ENCODE results near the gene DNAJC19.
"Not testable (repeated sequence)": the region's sequence is repeated elsewhere in the genome, so short reads cannot be mapped to it uniquely, and the experiment has no call there.

DNAJC19 gene

DNA sequence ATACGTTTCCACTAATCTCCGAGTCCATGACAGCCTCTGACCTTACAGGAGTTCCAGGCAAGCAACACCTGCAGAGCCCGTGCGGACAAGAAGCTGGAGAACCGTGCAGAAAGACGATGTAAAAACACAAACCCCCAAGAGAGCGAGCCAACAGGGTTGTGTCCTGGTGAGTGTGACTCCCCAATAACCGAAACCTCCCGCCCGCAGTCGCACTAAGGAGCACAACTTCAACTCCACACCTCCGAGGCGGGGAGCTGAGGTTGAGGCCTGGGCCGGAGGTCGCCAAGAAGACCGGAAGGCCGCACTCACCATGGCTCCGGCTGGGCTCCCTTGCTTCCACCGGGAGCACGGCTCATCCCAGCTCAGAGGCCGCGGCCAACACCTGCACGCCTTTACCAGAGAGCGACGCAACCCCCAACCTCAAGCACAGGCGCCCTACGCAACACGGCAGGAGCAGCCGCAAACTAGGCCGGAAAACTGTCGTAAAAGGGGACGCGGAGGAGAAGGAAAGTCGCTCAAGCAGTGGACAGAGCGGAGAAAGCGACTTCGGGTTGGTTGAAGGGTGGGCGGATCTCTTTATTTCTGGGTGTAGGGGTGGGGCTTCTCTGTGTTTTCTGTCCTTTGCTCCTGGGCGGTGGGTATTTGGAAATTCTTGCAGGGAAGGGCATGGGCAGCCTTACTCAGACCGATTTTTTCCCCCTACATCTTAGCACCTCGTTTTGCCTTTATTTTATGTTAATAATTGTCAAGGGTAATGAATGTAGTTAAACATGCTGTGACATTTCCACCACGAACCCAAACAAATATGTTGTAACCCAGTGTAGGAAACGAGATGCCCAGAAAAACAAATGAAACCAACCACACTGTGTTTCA, at the start of gene DNAJC19:
DNAJC19 (minus strand) TSS at position 446 of the 873 bp plus-strand sequence; CDS start at position 312, 134 bp downstream.
- peak; percentile 25 for DNase-seq

DNA sequence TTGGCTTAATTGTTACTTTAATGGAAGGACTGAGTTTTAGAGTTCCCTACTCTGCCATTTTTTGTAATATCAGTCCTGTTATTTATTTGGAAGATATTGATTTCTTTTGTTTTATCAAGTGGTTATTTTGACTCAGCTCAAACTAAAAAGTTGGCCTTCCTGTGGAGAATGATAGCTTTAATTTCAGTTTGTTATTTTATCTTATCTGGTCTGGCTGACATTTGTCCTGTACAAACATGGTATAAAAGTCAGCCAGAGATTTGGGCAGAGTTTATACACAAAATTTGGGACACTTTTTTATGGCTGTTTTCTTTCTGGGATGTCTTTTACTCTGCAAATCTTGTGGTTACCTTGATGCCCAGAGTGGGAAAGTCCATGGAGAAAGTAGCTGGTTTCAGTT, 41.4 kb upstream of the DNAJC19 start:
- DNase-seq = no peak

DNA sequence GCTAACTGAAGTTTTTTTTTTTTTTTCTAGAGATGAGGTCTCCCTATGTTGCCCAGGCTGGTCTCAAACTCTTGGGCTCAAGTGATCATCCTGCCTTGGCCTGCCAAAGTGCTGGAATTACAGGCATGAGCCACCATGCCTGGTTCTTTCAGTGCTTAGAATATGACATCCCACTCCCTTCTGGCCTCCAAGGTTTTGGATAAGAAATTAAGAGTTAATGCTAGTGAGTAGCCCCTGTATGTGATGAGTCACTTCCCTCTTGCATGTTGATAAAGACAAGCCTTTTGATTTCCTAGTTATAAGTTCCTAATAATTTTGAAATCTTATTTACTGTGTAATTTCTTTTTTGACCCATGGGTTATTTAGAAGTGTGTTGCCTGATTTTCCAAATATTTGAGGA, 35.7 kb upstream of the DNAJC19 start:
- DNase-seq = no peak

DNA sequence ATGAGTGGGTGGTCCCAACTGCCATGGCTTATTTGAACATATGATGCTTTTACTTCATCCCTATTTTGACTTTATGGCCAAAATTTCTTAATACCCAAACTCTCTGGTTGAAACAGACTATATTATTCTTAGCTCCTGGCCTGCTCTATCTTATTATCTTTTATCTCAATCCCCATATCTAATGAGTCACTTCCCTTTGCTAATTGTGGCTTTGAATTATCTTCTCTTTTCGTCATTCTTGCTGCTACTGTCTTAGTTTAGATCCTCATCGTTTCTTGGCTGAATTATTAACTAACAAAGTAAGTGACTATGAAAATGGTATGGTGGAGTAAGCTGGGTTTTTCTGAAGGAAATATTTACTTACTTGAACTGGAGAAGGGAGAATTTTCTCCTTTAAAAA, 28.2 kb upstream of the DNAJC19 start:
- no peak for DNase-seq

DNA sequence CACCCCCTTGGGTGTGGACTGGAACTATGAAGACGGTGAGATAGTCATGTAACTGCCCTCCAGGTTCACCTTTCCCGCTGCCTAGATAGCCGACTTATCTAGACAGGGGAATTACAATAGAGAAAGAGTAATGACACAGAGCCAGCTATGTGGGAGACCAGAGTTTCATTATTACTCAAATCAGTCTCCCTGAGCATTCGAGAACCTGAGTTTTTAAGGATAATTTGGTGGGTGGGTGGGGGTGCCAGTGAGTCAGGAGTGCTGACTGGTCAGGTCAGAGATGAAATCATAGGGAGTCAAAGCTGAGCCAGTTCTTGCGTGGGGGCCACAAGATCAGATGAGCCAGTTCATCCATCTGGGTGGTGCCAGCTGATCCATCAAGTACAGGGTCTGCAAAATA, 19.7 kb upstream of the DNAJC19 start:
- no peak for DNase-seq

DNA sequence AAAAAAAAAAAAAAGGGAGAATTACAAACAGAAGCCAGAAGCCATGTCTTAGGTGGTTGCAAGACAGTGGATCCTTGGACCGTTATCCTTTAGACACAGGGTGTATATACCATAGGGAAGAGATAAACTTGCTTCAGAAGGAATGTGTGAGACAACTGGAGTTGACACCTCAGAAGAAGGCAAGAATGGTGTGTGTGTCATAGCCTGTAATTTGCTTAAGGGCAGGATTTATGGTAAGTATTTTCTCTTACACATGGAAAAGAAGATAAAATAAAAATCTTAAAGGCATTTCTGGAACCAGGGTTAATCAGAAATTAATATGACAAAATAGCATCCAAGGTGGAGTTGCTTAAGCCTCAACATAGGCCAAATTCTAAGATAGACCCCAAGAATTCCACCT, 19.3 kb upstream of the DNAJC19 start:
- no peak for DNase-seq

DNA sequence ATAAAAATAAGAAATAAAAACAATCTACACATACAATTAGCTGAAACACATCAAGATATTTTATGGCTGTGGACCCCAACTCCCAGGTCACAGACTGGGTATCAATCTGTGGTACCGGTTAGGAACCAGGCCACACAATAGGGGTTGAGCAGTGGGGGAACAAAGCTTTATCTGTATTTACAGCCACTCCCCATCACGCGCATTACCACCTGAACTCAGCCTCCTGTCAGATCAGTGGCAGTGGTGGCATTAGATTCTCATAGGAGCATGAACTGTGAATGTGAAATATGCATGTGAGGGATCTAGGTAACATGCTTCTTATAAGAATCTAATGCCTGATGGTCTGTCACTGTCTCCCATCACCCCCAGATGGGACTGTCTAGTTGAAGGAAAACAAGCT, 17.7 kb upstream of the DNAJC19 start:
- no peak for DNase-seq

DNA sequence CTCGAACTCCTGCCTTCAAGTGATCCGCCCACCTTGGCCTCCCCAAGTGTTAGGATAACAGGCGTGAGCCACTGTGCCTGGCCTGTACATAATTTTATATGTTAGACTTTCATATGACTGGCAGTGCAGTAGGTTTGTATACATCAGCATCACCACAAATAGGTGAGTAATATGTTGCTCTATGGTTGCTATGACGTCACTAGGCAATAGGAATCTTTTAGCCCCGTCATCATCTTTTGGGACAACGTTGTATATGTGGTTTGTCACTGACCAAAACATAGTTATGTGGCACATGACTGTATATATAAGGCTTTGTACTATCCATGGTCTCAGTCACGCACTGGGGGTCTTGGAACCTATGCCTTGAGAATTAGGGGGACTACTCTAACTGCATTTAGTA, 17.0 kb upstream of the DNAJC19 start:
- DNase-seq = no peak

DNA sequence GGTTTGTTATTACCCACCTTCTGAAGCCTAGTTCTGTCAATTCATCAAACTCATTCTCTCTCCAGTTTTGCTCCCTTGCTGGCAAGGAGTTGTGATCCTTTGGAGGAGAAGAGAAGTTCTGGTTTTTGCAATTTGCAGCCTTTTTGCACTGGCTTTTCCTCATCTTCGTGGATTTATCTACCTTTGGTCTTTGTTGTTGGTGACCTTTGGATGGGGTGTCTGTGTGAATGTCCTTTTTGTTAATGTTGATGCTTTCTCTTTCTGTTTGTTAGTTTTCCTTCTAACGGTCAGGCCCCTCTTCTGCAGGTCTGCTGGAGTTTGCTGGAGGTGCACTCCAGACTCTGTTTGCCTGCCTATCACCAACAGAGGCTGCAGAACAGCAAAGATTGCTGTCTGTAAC, 13.9 kb upstream of the DNAJC19 start:
- not testable (repeated sequence) for DNase-seq

DNA sequence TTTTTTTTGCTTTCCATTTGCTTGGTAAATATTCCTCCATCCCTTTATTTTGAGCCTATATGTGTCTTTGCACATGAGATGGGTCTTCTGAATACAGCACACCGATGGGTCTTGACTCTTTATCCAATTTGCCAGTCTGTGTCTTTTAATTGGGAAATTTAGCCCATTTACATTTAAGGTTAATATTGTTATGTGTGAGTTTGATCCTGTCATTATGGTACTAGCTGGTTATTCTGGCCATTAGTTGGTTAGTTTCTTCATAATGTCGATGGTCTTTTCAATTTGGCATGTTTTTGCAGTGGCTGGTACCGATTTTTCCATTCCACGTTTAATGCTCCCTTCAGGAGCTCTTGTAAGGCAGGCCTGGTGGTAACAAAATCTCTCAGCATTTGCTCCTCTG, 12.8 kb upstream of the DNAJC19 start:
- DNase-seq = not testable (repeated sequence)

DNA sequence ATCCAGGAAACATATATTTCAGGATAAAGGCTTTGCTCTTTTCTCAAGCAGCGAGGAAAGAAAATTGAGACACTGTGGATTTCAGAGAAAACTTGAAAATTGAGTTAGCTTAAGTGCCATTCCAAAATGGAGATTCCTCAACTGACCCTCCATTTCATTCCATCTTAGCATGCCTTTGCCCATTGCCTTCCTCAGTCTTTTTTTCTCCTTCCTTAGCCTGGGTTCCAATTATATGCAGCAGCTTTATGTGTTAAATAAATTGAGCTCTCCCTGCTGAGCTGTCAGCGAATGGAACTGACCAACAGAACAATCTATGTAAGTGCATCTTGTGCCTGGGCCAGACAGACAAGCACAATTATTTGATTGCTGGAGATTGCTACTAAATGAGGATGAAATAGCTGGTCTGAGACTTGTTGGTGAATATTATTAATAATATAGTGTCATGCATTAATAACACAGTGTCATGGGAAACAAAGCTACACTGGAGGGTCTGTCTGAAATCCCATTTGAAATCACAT, 6.9 kb upstream of the DNAJC19 start:
- DNase-seq = no peak

DNA sequence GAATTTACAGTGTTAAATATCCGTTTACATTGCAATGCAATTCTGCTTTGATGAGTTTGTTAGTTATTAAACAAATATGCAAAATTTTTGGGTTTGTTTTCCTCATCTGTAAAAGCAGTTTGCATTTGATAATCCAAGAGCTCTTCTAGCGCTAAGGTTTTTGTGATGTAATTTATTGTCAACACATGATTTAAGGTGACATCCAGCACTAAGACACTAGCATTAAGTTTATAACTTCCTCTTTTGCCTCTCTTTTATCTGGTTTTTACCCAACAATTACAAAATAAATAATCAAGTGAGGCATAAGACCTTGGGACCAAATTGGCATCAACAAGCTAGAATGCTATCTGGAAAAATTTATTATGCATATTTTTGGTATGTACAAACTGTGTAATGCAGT, 969 bp upstream of the DNAJC19 start:
- no peak for DNase-seq

DNA sequence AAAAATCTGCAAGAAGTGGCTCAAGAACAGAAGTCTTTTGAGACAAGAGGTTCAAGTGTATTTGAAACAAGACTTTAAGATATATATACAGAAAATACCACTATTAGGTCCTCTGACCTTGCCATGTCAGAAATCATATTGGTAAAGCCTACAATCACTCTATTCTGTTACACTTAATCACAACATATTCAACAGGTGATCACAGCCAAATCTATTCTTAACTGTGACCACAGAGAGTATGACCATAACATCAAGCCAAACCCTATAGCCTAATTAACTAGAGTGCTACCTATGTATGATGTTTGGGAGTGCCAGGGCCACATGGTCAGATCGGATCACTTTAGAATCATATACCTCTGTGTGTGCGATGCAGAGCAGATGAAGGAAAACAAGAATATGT, 2.2 kb downstream of the DNAJC19 start:
- DNase-seq = no peak

DNA sequence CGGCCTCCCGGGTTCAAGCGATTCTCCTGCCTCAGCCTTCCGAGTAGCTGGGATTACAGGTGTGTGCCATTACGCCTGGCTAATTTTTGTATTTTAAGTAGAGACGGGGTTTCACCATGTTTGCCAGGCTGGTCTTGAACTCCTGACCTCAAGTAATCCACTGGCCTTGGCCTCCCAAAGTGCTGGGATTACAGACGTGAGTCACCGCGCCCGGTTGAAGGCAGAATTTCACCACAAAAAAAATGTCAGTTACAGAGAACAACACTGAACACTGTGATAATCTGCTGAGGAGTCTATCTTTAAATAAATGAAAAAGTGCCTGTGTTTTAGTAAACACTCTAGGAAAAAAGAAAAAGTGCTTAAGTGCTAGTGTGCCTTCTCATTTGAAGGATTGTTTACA, 3.2 kb downstream of the DNAJC19 start:
- not testable (repeated sequence) for DNase-seq

DNA sequence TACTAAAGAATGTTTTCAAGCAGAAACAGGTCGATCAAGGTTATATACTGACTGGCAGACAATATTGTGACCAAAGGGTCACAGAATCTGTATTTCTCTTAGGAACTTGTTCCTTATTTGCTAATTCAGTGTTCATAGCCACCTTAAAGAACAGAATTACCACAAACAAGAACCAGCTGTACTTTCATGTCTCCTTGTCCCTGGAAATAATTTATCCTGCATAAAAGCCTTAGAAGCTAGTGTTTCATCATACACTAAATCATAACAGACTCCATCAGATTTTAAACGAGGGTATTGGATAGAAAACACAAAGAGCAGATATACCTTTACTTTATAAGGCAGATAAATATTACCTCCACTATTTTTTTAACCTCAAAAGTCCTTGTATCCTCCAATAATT, 6.4 kb downstream of the DNAJC19 start:
- DNase-seq = no peak

DNA sequence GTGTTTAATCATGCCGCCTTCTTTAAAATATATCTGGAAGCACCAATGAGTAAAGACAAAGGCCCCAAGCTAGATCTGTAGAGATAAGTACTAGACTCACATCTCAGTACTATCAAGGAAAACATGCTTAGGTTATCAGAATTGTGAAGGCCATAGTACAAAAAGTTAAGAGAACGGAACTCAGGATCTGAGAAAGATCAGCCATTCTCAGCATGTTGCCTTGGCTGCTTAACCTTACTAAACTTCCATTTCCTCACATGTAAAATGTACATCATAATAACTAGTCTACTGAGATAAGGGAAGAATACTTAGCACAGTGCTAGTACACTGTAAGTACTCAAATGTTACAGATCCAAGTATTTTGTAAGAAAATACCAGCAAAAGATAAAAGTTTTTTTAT, 7.6 kb downstream of the DNAJC19 start:
- DNase-seq = no peak

DNA sequence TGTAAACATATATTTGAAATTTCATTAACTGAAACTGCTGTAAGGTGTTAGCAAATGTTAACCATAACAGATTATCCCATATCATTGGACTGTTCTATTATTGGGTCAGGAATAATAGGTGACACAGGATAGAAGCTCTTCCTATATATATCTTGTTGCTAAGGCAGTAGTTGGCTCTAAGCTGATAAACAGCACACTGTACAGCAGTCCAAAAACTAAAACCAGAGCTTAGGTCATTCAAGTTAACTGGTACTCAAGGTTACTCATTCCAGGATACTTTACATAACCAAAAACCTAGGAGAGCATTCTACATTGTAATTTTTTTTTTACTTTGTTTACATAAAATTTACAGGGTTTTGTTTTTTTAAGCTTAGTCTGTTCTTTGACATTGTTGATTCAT, 8.9 kb downstream of the DNAJC19 start:
- DNase-seq = no peak

DNA sequence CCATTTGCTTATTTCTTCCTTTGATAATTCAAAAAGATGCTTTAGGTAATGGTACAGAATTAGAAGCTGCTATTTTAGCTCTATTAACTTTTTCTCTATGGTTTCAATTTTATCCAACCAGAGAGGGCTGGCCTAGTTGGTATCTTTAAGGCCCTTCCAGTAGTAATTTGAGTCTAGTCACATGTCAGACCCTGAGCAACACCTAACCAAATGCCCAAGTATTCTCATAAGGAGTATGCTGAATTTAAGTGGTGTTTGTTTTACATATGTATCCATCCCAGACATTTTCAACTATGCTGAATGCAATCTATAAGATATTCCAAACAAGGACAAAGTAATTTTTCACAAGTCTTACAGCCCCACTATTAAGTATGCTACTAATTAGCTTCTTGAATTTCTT, 9.6 kb downstream of the DNAJC19 start:
- DNase-seq = no peak

DNA sequence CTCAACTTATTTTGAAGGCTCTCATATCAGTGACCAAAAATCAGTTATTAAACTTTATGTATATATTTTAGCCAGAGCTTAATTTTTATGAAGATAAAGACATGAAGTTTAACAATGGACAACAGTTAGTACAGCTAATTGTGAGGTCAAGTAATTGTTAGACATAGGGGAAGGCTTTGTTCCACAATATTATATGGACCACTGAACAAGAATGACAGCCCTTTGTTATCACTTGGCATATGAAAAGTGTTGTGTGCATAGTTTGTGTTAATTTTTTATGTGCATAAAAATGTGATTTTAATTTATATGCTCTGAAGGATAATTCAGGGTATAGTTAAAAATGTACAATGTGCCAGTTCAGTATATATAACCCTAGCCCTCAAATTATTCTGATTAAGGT, 12.0 kb downstream of the DNAJC19 start:
- DNase-seq = no peak

DNA sequence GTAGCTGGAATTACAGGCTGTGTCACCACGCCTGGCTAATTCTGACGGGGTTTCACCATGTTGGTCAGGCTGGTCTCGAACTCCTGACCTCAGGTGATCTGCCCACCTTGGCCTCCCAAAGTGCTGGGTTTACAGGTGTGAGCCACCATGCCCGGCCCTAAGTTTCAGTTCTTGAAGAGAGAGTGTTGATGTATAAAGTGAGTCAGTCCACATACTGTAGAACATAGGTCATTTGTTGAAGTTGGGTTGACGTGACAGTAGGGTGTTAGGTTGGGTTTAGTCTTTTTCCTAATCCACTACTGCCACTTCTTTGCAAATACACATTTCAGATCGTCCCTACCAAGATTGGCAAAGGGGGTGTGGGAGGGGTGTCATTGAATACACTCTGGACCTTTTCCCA, 15.2 kb downstream of the DNAJC19 start:
- no peak for DNase-seq

DNA sequence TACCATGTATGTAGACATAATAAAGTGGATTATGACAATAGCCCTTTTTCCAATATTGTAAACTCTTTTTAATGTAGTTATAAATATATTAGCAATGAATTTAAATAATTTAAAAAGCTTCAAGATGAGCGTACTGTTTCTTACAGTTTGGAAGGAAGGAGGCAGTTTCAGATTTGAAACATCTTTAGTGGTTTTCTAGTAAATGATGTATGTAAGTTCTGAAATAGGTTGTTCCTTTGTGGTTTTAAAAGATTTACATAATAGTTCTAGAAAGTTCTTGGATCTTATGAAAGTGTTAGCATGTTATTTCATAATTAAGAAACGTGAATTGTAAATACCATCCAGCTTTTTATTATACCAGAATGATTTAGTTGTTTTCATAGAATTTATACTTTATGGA, 16.0 kb downstream of the DNAJC19 start:
- DNase-seq = no peak

DNA sequence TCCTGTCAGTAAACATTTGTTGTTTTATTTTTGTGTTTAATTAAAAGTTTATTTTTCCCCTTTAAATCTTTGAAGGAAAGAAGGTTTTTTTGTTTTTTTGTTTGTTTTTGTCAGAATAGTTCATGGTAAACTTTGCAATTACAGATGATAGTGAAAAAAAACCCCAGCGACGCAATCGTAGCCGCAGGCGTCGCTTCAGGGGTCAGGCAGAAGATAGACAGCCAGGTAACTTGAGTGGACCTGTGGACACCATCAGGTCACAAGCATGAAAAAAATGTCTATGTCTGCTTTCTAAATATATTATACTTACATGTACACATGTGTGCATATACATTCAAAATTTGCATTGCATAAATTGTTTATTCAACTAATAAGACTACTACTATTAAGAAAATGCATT, 18.6 kb downstream of the DNAJC19 start:
- no peak for DNase-seq

DNA sequence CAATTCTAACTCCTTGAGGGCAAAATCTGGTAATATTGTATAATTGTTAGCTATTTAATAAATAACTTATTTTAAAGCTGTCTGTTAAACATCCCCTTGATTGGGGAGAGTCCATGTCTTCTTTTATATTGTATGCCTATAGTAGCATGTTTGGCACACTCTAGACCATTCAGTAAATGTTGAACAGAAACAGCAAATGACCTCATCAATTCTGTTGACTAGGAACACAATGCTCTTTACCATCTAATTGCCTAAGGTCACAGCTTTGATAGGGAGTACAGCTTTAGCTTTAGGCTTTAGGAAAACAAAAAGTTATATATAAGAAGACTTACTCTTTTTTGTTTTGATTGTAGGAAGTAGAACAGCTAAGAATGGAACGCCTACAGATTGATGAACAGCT, 27.0 kb downstream of the DNAJC19 start:
- no peak for DNase-seq

DNA sequence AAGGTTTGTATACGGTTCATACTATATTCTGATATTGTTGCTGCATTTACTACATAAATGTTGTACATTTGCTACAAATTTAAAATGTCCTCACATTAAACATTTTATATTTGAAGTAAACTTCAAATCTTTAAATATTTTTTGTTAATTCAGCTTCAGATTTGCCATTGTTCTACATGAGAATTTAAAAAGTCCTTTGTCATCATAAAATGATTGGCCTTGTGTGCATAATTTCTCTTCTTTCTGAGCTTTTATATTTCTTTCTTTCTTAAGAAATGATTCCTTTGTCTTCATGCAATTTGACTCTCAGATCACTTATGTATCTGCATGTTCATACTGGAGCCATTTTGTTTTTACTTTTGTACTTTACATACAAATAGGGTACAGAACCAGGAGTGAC, 28.0 kb downstream of the DNAJC19 start:
- DNase-seq = no peak

DNA sequence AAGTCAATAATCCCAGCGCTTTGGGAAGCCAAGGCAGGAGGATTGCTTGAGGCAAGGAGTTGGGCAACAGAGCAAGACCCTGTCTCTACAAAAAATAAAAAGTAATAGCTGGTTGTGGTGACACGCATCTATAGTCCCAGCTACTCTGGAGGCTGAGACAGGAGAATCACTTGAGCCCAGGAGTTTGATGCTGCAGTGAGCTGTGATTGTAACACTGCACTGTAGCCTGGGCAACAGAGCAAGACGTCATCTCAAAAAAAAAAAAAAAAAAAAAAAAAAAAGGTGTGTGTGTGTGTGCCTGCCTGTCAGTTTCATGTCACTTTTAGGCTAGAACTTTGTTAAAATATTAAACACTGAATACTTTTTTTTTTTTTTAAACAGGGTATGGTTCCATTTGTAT, 28.4 kb downstream of the DNAJC19 start:
- DNase-seq = no peak

Data from cortex of kidney (tissue), 1 donor.